ENCODE measurements around the gene TBCE. TPM values are rescaled to one million over a fixed set of nuclear protein-coding genes. Genes with fewer than 3 reads are reported as not detected.
"Not testable (repeated sequence)": the region's sequence is repeated elsewhere in the genome, so short reads cannot be mapped to it uniquely, and the experiment has no call there.

The TBCE gene
- total and polyA plus RNA-seq, 2 experiments from 2014 or later = 23.3 to 35.3 TPM

GRCh38 chr1:235357485-235358373 is 9.5 kb upstream of the TBCE start:
- Histone ChIP-seq H3F3A (ENCODE audit: insufficient read depth) (no peaks in the 10 kb centered on the region), H3K4me1 (ENCODE audit: insufficient read depth) (no peaks in the 10 kb centered on the region), H2AFZ (0 out of 2 replicates have a peak overlapping the region, but pooled peaks have one; percentile 45), H3K4me2 (ENCODE audit: unreplicated experiment) (no peak overlapping the region), H3K36me3 (ENCODE audit: low read depth) (no peaks in the 10 kb centered on the region), H3K4me3 (no peak overlapping the region), H3K9me3 (ENCODE audit: low read depth) (no peaks in the 10 kb centered on the region), H3K9me2 (ENCODE audit: insufficient read depth) (no peaks in the 10 kb centered on the region), H3K27ac (no peak overlapping the region), H3K9ac (no peak overlapping the region), H3K79me2 (ENCODE audit: insufficient read depth) (no peaks in the 10 kb centered on the region), H3K27me3 (replicated peaks; ENCODE audit: insufficient read depth) (no peaks in the 10 kb centered on the region), H4K20me1 (ENCODE audit: insufficient read depth) (no peaks in the 10 kb centered on the region)
- WGBS, 2 experiments (ENCODE audit: low coverage in 1 of 2, low lambda C conversion rate in 2 of 2, missing lambda C conversion rate in 2 of 2) = 61 to 65% methylated on average over 10 to 11 of the region's 11 CpGs
- TF ChIP-seq EZH2phosphoT487 (IDR thresholded peaks at IDR 0.05; ENCODE audit: insufficient read depth, low read depth) = no peak
- no peak for TF ChIP-seq EZH2 (IDR thresholded peaks at IDR 0.05; ENCODE audit: insufficient read depth, poor library complexity, severe bottlenecking)
- no peak for DNase-seq
- in situ Hi-C loops (cut with MboI) = no loop called here

GRCh38 chr1:235358899-235359298 is 8.3 kb upstream of the TBCE start:
- no peak overlapping the region for H3K27ac ChIP-seq
- no peak for DNase-seq
- no peak overlapping the region for H3K9ac ChIP-seq
- H3K9me3 ChIP-seq (ENCODE audit: low read depth) = no peaks in the 10 kb centered on the region
- H3K4me1 ChIP-seq (ENCODE audit: insufficient read depth) = no peaks in the 10 kb centered on the region
- no peaks in the 10 kb centered on the region for H3K27me3 ChIP-seq (replicated peaks; ENCODE audit: insufficient read depth)
- no peaks in the 10 kb centered on the region for H3F3A ChIP-seq (ENCODE audit: insufficient read depth)
- in situ Hi-C loops (cut with MboI) = no loop called here
- no peaks in the 10 kb centered on the region for H4K20me1 ChIP-seq (ENCODE audit: insufficient read depth)
- H3K4me3 ChIP-seq = no peak overlapping the region
- WGBS, 2 experiments (ENCODE audit: low coverage in 1 of 2, low lambda C conversion rate in 2 of 2, missing lambda C conversion rate in 2 of 2) = 78 to 80% methylated on average over 3 of the region's 3 CpGs
- no peak overlapping the region for H3K4me2 ChIP-seq (ENCODE audit: unreplicated experiment)
- no peaks in the 10 kb centered on the region for H3K36me3 ChIP-seq (ENCODE audit: low read depth)
- H3K9me2 ChIP-seq (ENCODE audit: insufficient read depth) = no peaks in the 10 kb centered on the region
- H3K79me2 ChIP-seq (ENCODE audit: insufficient read depth) = no peaks in the 10 kb centered on the region
- no peak overlapping the region for H2AFZ ChIP-seq
- TF ChIP-seq EZH2 (IDR thresholded peaks at IDR 0.05; ENCODE audit: insufficient read depth, poor library complexity, severe bottlenecking) (no peak), EZH2phosphoT487 (IDR thresholded peaks at IDR 0.05; ENCODE audit: insufficient read depth, low read depth) (no peak)

GRCh38 chr1:235364189-235364588 is 3.0 kb upstream of the TBCE start:
- H4K20me1 ChIP-seq (ENCODE audit: insufficient read depth); H3K27me3 ChIP-seq (replicated peaks; ENCODE audit: insufficient read depth); DNase-seq; H3K4me2 ChIP-seq (ENCODE audit: unreplicated experiment); H3F3A ChIP-seq (ENCODE audit: insufficient read depth); H3K9me2 ChIP-seq (ENCODE audit: insufficient read depth); H3K27ac ChIP-seq; H3K4me1 ChIP-seq (ENCODE audit: insufficient read depth); H3K9ac ChIP-seq; in situ Hi-C loops (cut with MboI); H3K9me3 ChIP-seq (ENCODE audit: low read depth); H3K4me3 ChIP-seq; H3K36me3 ChIP-seq (ENCODE audit: low read depth); H2AFZ ChIP-seq: not testable (repeated sequence)
- WGBS, 2 experiments (ENCODE audit: low coverage in 1 of 2, low lambda C conversion rate in 2 of 2, missing lambda C conversion rate in 2 of 2) = 94 to 96% methylated on average over 9 of the region's 9 CpGs
- peaks cover 16% of the 10 kb centered on the region for H3K79me2 ChIP-seq (ENCODE audit: insufficient read depth)

- in situ Hi-C loops (cut with MboI) = no loop called here
- H3K4me3 ChIP-seq = peak overlapping the region; percentile 81; the same call in 1 of the 2 replicates
- TF ChIP-seq EZH2 (IDR thresholded peaks at IDR 0.05; ENCODE audit: insufficient read depth, poor library complexity, severe bottlenecking) = no peak
- H4K20me1 ChIP-seq (ENCODE audit: insufficient read depth) = no peaks in the 10 kb centered on the region
- peak overlapping the region; percentile 93 for H2AFZ ChIP-seq
- H3F3A ChIP-seq (ENCODE audit: insufficient read depth) = peaks cover 9% of the 10 kb centered on the region; the same call in 1 of the 2 replicates
- H3K79me2 ChIP-seq (ENCODE audit: insufficient read depth) = peaks cover 36% of the 10 kb centered on the region
- peak overlapping the region; percentile 75 for H3K4me2 ChIP-seq (ENCODE audit: unreplicated experiment)
- 66 to 73% methylated on average over 5 of the region's 5 CpGs for WGBS, 2 experiments (ENCODE audit: low coverage in 1 of 2, low lambda C conversion rate in 2 of 2, missing lambda C conversion rate in 2 of 2)
- peak overlapping the region; percentile 82 for H3K27ac ChIP-seq
- H3K9ac ChIP-seq = peak overlapping the region; percentile 80
- DNase-seq = no peak
- H3K27me3 ChIP-seq (replicated peaks; ENCODE audit: insufficient read depth) = no peaks in the 10 kb centered on the region
- H3K4me1 ChIP-seq (ENCODE audit: insufficient read depth) = no peaks in the 10 kb centered on the region
- no peaks in the 10 kb centered on the region for H3K9me2 ChIP-seq (ENCODE audit: insufficient read depth)
- H3K36me3 ChIP-seq (ENCODE audit: low read depth) = no peaks in the 10 kb centered on the region
- no peaks in the 10 kb centered on the region for H3K9me3 ChIP-seq (ENCODE audit: low read depth)
Measured at GRCh38 chr1:235366286-235366685, 941 bp upstream of the TBCE start.
